Kidney tubule cell (primary cell): ENCODE measurements around the gene SLCO2A1.
"Not testable (repeated sequence)": the region's sequence is repeated elsewhere in the genome, so short reads cannot be mapped to it uniquely, and the experiment has no call there.

Source experiments
- DNase-seq: peaks from one replicate; pipeline ENCODE4 v3.0.0-alpha.2; 2018; ENCODE audit warnings: low spot score

The SLCO2A1 gene

DNA sequence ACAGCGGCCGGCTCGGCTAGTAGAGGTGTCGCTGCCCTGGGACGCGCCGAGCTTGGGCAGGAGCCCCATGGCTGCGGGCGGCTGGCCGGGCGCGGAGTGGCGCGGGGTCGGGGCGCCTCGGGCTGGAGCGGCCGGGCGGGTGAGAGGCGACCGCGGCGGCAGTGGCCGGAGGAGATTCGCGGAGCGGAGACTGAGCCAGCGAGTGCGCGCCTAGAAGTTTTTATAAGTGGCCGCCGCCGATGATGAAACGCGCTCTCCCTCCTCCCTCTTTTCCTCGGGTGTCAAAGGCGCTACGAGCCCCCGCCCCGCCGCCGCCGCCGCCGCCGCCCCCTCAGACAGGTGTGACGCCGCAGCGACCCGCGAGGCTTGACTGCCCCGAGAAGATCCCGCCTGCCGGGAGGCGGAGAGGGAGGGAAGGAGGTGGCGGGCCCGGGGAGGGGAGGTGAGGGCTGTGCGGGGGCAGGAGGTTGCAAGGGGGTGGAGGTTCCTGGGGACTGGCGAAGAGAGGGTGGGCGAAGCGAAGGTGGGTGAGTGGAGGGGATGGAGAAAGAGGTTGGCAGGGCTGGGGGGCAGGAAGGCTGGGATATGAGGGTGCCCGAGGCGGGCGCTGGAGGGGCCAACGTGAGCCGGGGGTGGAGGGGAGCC lies at the start of gene SLCO2A1:
TSS of gene SLCO2A1 (minus strand) at position 192 of the 645 bp plus-strand sequence. CDS start at position 69, 123 bp downstream.
- peak; percentile 76 for DNase-seq

- DNase-seq = peak; percentile 83
Measured at GRCh38 chr3:134079111-134079547, 49.4 kb upstream of the SLCO2A1 start.

- peak; percentile 88 for DNase-seq
Measured at GRCh38 chr3:134078169-134078831, 48.6 kb upstream of the SLCO2A1 start.

- DNase-seq = peak; percentile 72
Measured at GRCh38 chr3:134077649-134078161, 48.0 kb upstream of the SLCO2A1 start.

DNA sequence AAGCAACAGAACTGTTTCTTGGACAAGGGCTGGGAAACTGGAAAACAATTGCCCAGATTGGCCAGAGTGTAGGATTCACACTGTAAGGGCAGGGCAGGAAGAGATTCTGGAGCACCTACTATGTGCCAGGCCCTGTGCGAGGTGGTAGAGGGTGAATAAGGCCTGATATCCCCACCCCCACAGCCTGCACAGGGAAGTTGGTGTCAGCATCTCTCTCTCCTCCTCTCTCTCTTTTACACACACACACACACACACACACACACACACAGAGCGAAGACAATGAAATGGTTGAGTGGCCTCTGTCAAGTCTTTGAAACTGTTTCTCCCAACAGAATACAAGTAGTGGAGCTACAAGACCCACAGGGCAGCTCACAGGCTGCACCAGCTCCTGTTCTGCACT lies 47.1 kb upstream of the SLCO2A1 start:
- DNase-seq = no peak

GRCh38 chr3:134075846-134076245 lies 46.1 kb upstream of the SLCO2A1 start:
- peak; percentile 72 for DNase-seq

GRCh38 chr3:134075568-134075825 lies 45.8 kb upstream of the SLCO2A1 start:
- no peak for DNase-seq

DNA sequence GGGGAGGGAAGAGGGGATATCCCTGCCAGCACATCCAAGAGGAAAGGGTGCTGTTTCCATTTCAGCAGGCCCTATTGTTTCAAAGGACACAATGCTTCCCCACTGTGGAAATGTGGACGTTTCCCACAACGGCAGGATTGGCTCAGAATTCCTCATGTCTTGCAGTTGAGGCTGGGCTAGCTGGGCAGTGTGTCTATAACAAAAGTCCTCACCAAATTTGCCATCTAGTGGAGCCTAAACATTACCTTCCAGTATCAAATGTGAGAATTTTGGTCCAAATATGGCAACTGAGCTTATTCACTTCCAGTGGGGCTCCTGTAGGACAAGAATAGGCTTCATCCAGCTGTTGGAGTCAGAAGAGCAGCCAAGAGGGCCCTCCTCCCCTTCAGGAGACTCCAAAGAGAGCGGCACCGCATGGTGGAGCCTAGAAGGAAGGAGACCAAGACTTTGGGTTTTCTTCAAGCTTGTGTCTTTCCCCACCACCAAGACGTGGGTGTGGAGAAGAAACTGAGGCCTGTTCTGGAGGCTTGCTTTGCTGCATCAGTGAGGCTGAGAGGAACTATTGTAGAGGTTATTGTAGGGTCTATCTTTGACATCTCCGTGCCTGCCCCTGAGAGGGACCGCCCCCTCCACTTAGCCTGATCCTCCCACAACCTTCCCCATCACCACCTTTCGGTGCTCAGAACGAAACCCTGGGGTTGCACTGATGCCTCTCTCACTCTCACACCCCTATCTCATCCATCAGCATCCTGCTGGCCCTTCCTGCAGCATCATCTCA lies 45.3 kb upstream of the SLCO2A1 start:
- DNase-seq = no peak

DNA sequence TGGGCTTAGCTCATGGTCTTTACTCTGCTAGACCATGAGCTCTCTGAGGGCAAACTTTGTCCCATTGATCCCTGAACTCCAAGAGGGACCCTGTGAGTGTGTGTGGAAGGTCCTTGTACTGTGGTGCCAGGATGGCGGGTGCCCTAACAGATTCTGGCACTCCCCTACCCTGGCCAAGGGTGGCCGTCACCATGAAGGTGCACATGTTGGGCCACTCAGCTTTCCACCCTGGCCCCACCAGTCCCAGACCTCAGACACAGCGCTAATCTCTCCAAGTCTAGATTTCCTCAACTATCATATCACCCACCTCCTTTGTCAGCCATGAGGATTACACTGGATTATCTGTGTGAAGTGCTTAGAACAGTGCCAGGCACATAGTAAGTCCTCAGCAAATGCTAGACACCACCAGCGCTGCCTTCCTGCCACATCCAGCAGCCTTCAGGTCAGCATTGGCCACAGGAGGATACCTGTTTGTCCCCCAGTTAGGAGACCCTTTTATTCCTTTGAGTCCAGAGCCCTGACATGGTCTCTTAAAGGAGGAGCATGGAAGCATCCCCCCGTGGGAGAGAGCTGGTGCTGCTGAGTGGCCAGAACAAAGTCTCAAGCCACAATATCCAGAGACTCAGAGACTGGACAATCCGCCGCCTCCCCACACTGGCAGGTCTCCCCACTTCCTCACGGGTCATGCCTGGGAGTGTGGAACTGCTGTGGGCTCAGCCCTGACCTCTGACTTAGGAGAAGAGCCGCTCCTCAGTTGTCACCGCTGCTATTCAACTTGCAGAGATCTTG lies 44.5 kb upstream of the SLCO2A1 start:
- DNase-seq = no peak

DNA sequence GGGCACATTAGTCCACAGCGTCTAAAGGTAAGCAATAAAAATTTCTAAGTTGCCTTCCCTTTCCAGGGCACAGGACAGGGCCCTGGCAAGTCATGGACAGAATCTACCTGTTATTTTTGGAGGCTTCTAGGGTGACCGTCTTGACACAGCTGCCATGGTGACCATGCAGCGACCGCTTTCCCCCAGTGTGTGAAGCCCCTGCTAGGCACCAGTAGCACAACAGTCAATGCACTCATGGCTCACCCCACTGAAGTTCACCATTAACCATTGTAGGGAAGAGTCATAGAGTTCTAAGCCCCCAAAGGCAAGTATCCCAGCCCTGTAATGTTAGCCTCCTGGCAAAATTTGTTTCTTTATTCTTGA lies 43.8 kb upstream of the SLCO2A1 start:
- DNase-seq = no peak

- no peak for DNase-seq
Measured at GRCh38 chr3:134072881-134073582, 43.3 kb upstream of the SLCO2A1 start.

GRCh38 chr3:134070281-134070680 lies 40.6 kb upstream of the SLCO2A1 start:
- DNase-seq = not testable (repeated sequence)

DNA sequence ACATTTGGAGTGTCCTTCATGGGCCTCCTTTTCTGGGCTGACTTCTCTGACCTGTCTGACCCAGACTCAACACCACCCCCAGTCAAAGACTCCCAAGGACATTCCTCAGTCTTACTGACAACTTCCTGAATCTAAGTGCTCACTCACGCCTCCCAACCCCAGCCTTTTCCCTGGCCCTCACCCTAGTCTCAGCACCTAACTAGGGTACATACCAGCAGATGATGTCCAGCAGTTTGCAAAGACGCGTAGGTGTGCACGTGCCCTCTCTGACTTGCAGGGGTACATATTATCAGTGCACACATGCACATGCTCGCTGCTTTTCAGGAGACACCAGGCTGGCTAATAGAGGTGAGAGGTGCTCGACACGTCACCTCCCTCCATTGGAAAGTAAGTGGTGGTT lies 38.7 kb upstream of the SLCO2A1 start:
- DNase-seq = no peak

DNA sequence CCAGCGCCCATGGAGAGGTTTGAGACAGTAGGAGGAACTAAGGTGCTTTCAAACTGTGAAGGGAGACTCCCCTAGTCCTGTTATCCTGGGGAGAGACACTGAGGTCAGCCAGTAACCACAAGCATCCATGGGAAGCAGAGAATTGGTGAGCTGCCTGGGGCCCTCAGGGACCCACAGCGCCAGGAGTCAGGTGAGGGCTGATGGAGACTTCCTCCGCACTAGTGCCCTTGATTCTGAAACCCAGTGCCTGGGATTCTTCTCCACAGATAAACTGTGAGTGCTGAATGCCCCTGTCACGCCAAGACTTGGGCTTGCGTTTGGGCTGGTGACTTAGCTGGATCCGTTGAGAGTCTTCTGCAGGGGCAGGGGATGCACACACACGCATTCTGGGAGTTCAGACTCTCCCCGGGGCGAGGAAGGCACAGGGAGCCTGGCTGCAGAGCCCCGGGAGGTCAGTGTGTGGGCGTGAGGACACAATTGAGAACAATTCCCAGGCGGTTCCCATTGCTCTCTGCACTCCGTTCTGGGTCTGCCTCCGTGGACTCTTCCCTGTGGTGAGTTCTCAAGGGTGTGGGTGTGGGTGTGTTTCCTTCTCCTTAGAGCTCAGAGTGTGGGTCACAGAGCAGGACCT lies 37.9 kb upstream of the SLCO2A1 start:
- DNase-seq = no peak

GRCh38 chr3:134066651-134067530 lies 37.2 kb upstream of the SLCO2A1 start:
- DNase-seq = no peak

DNA sequence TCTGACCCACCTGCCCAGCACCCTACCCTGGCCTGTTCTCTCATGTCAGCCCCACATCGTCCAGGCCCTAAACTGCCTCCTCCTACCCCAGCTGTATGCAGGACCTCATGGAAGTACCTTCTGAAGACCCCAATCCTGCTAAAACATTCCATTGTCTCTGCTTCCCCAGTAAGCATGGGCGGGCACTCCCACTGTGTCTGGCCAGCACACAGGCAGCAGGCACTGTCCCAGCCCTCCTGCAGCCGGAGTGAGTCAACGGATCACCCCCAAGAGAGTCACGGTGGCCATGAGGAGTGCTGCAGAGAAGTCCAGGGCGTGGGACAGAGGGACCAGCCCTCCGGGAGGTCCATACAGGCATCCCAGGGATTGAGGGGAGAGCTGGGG lies 36.4 kb upstream of the SLCO2A1 start:
- DNase-seq = no peak

GRCh38 chr3:134065252-134066157 lies 35.8 kb upstream of the SLCO2A1 start:
- DNase-seq = no peak

- no peak for DNase-seq
Measured at GRCh38 chr3:134064081-134064480, 34.4 kb upstream of the SLCO2A1 start.

- no peak for DNase-seq
Measured at GRCh38 chr3:134061401-134061800, 31.7 kb upstream of the SLCO2A1 start.
